ENCODE measurements around the gene HPSE2. TPM values are rescaled to one million over a fixed set of nuclear protein-coding genes. Genes with fewer than 3 reads are reported as not detected.
A peak's percentile ranks its signal among the peaks of the same experiment; 100 is the strongest.

HPSE2 gene
- total RNA-seq, 1 donor from 2014 or later = under 0.01 TPM

GRCh38 chr10:98489561-98490481, 745.8 kb downstream of the HPSE2 start:
- Histone ChIP-seq H3K9me3 (ENCODE audit: control insufficient read depth in 3 of 3, low read length in 3 of 3) (peaks cover 0 to 2% (median 0%) of the 10 kb centered on the region in 3 donors), H3K27ac (ENCODE audit: low read depth, low read length) (no peak overlapping the region), H3K9ac (ENCODE audit: low read depth in 1 of 3, low read length in 3 of 3) (no peak overlapping the region), H3K36me3 (ENCODE audit: control insufficient read depth in 3 of 3, insufficient read depth in 3 of 3, low read length in 3 of 3) (no peaks in the 10 kb centered on the region), H3K4me3 (ENCODE audit: low read length in 3 of 3) (no peak overlapping the region), H3K27me3 (ENCODE audit: control insufficient read depth in 3 of 3, insufficient read depth in 3 of 3, low read length in 3 of 3) (no peaks in the 10 kb centered on the region), H3K4me1 (ENCODE audit: control insufficient read depth in 3 of 3, insufficient read depth in 3 of 3, low read length in 3 of 3) (peaks cover 0 to 4% (median 2%) of the 10 kb centered on the region in 3 donors)

- Histone ChIP-seq H3K27me3 (ENCODE audit: control insufficient read depth in 3 of 3, insufficient read depth in 3 of 3, low read length in 3 of 3) (no peaks in the 10 kb centered on the region), H3K36me3 (ENCODE audit: control insufficient read depth in 3 of 3, insufficient read depth in 3 of 3, low read length in 3 of 3) (no peaks in the 10 kb centered on the region), H3K9ac (ENCODE audit: low read depth in 1 of 3, low read length in 3 of 3) (no peak overlapping the region), H3K4me1 (ENCODE audit: control insufficient read depth in 3 of 3, insufficient read depth in 3 of 3, low read length in 3 of 3) (peaks cover 0 to 4% (median 2%) of the 10 kb centered on the region in 3 donors), H3K4me3 (ENCODE audit: low read length in 3 of 3) (no peak overlapping the region), H3K9me3 (ENCODE audit: control insufficient read depth in 3 of 3, low read length in 3 of 3) (peaks cover 0 to 2% (median 0%) of the 10 kb centered on the region in 3 donors), H3K27ac (ENCODE audit: low read depth, low read length) (no peak overlapping the region)
These were observed 746.8 kb downstream of the HPSE2 start for GRCh38 chr10:98488669-98489430.

- no peaks in the 10 kb centered on the region for H3K36me3 ChIP-seq (ENCODE audit: control insufficient read depth in 3 of 3, insufficient read depth in 3 of 3, low read length in 3 of 3)
- no peaks in the 10 kb centered on the region for H3K27me3 ChIP-seq (ENCODE audit: control insufficient read depth in 3 of 3, insufficient read depth in 3 of 3, low read length in 3 of 3)
- H3K9me3 ChIP-seq (ENCODE audit: control insufficient read depth in 3 of 3, low read length in 3 of 3) = no peaks in the 10 kb centered on the region
- H3K27ac ChIP-seq (ENCODE audit: low read depth, low read length) = no peak overlapping the region
- no peak overlapping the region for H3K4me3 ChIP-seq (ENCODE audit: low read length in 3 of 3)
- peaks cover 0 to 4% (median 2%) of the 10 kb centered on the region in 3 donors for H3K4me1 ChIP-seq (ENCODE audit: control insufficient read depth in 3 of 3, insufficient read depth in 3 of 3, low read length in 3 of 3)
- H3K9ac ChIP-seq (ENCODE audit: low read depth in 1 of 3, low read length in 3 of 3) = no peak overlapping the region
These were observed 748.0 kb downstream of the HPSE2 start for GRCh38 chr10:98487649-98488048.

- peak overlapping the region; percentile 7 for H3K27ac ChIP-seq (ENCODE audit: low read depth, low read length)
- H3K4me3 ChIP-seq (ENCODE audit: low read length in 3 of 3) = no peak overlapping the region
- H3K36me3 ChIP-seq (ENCODE audit: control insufficient read depth in 3 of 3, insufficient read depth in 3 of 3, low read length in 3 of 3) = no peaks in the 10 kb centered on the region
- no peaks in the 10 kb centered on the region for H3K27me3 ChIP-seq (ENCODE audit: control insufficient read depth in 3 of 3, insufficient read depth in 3 of 3, low read length in 3 of 3)
- H3K9ac ChIP-seq (ENCODE audit: low read depth in 1 of 3, low read length in 3 of 3) = no peak overlapping the region
- peaks cover 0 to 4% (median 2%) of the 10 kb centered on the region in 3 donors for H3K4me1 ChIP-seq (ENCODE audit: control insufficient read depth in 3 of 3, insufficient read depth in 3 of 3, low read length in 3 of 3)
- H3K9me3 ChIP-seq (ENCODE audit: control insufficient read depth in 3 of 3, low read length in 3 of 3) = no peaks in the 10 kb centered on the region
These were observed 749.2 kb downstream of the HPSE2 start for GRCh38 chr10:98486421-98486820.

- no peak overlapping the region for H3K27ac ChIP-seq (ENCODE audit: low read depth, low read length)
These were observed 749.7 kb downstream of the HPSE2 start for GRCh38 chr10:98485959-98486358.

GRCh38 chr10:98483658-98484057, 752.0 kb downstream of the HPSE2 start:
- peaks cover 0 to 4% (median 0%) of the 10 kb centered on the region in 3 donors for H3K4me1 ChIP-seq (ENCODE audit: control insufficient read depth in 3 of 3, insufficient read depth in 3 of 3, low read length in 3 of 3)
- H3K27ac ChIP-seq (ENCODE audit: low read depth, low read length) = no peak overlapping the region
- H3K9me3 ChIP-seq (ENCODE audit: control insufficient read depth in 3 of 3, low read length in 3 of 3) = no peaks in the 10 kb centered on the region
- H3K4me3 ChIP-seq (ENCODE audit: low read length in 3 of 3) = no peak overlapping the region
- no peaks in the 10 kb centered on the region for H3K27me3 ChIP-seq (ENCODE audit: control insufficient read depth in 3 of 3, insufficient read depth in 3 of 3, low read length in 3 of 3)
- H3K9ac ChIP-seq (ENCODE audit: low read depth in 1 of 3, low read length in 3 of 3) = no peak overlapping the region
- no peaks in the 10 kb centered on the region for H3K36me3 ChIP-seq (ENCODE audit: control insufficient read depth in 3 of 3, insufficient read depth in 3 of 3, low read length in 3 of 3)

More at GRCh38 chr10:98485959-98486358, 749.7 kb downstream of the HPSE2 start:
- Histone ChIP-seq H3K27me3 (ENCODE audit: control insufficient read depth in 3 of 3, insufficient read depth in 3 of 3, low read length in 3 of 3) (no peaks in the 10 kb centered on the region), H3K4me1 (ENCODE audit: control insufficient read depth in 3 of 3, insufficient read depth in 3 of 3, low read length in 3 of 3) (peaks cover 0 to 4% (median 2%) of the 10 kb centered on the region in 3 donors), H3K9me3 (ENCODE audit: control insufficient read depth in 3 of 3, low read length in 3 of 3) (no peaks in the 10 kb centered on the region), H3K4me3 (ENCODE audit: low read length in 3 of 3) (no peak overlapping the region), H3K36me3 (ENCODE audit: control insufficient read depth in 3 of 3, insufficient read depth in 3 of 3, low read length in 3 of 3) (no peaks in the 10 kb centered on the region), H3K9ac (ENCODE audit: low read depth in 1 of 3, low read length in 3 of 3) (no peak overlapping the region)

GRCh38 chr10:98482096-98482495, 753.6 kb downstream of the HPSE2 start:
- no peak overlapping the region for H3K27ac ChIP-seq (ENCODE audit: low read depth, low read length)
- no peak overlapping the region for H3K4me3 ChIP-seq (ENCODE audit: low read length in 3 of 3)
- H3K27me3 ChIP-seq (ENCODE audit: control insufficient read depth in 3 of 3, insufficient read depth in 3 of 3, low read length in 3 of 3) = no peaks in the 10 kb centered on the region
- H3K36me3 ChIP-seq (ENCODE audit: control insufficient read depth in 3 of 3, insufficient read depth in 3 of 3, low read length in 3 of 3) = no peaks in the 10 kb centered on the region
- no peaks in the 10 kb centered on the region for H3K9me3 ChIP-seq (ENCODE audit: control insufficient read depth in 3 of 3, low read length in 3 of 3)
- peaks cover 0 to 4% (median 0%) of the 10 kb centered on the region in 3 donors for H3K4me1 ChIP-seq (ENCODE audit: control insufficient read depth in 3 of 3, insufficient read depth in 3 of 3, low read length in 3 of 3)
- no peak overlapping the region for H3K9ac ChIP-seq (ENCODE audit: low read depth in 1 of 3, low read length in 3 of 3)

GRCh38 chr10:98481404-98481945, 754.2 kb downstream of the HPSE2 start:
- H3K9me3 ChIP-seq (ENCODE audit: control insufficient read depth in 3 of 3, low read length in 3 of 3) = no peaks in the 10 kb centered on the region
- H3K4me1 ChIP-seq (ENCODE audit: control insufficient read depth in 3 of 3, insufficient read depth in 3 of 3, low read length in 3 of 3) = peaks cover 0 to 4% (median 0%) of the 10 kb centered on the region in 3 donors
- H3K27ac ChIP-seq (ENCODE audit: low read depth, low read length) = no peak overlapping the region
- H3K27me3 ChIP-seq (ENCODE audit: control insufficient read depth in 3 of 3, insufficient read depth in 3 of 3, low read length in 3 of 3) = no peaks in the 10 kb centered on the region
- no peak overlapping the region for H3K4me3 ChIP-seq (ENCODE audit: low read length in 3 of 3)
- no peak overlapping the region for H3K9ac ChIP-seq (ENCODE audit: low read depth in 1 of 3, low read length in 3 of 3)
- no peaks in the 10 kb centered on the region for H3K36me3 ChIP-seq (ENCODE audit: control insufficient read depth in 3 of 3, insufficient read depth in 3 of 3, low read length in 3 of 3)

- H3K4me1 ChIP-seq (ENCODE audit: control insufficient read depth in 3 of 3, insufficient read depth in 3 of 3, low read length in 3 of 3) = no peaks in the 10 kb centered on the region
- H3K27ac ChIP-seq (ENCODE audit: low read depth, low read length) = no peak overlapping the region
- H3K9ac ChIP-seq (ENCODE audit: low read depth in 1 of 3, low read length in 3 of 3) = no peak overlapping the region
- no peaks in the 10 kb centered on the region for H3K27me3 ChIP-seq (ENCODE audit: control insufficient read depth in 3 of 3, insufficient read depth in 3 of 3, low read length in 3 of 3)
- no peak overlapping the region for H3K4me3 ChIP-seq (ENCODE audit: low read length in 3 of 3)
- H3K36me3 ChIP-seq (ENCODE audit: control insufficient read depth in 3 of 3, insufficient read depth in 3 of 3, low read length in 3 of 3) = no peaks in the 10 kb centered on the region
- no peaks in the 10 kb centered on the region for H3K9me3 ChIP-seq (ENCODE audit: control insufficient read depth in 3 of 3, low read length in 3 of 3)
These were observed 757.0 kb downstream of the HPSE2 start for GRCh38 chr10:98478430-98479222.
